ENCODE measurements around the gene SYCE1L.
A peak's percentile ranks its signal among the peaks of the same experiment; 100 is the strongest.
"Not testable (repeated sequence)": the region's sequence is repeated elsewhere in the genome, so short reads cannot be mapped to it uniquely, and the experiment has no call there.

Gene SYCE1L

DNA sequence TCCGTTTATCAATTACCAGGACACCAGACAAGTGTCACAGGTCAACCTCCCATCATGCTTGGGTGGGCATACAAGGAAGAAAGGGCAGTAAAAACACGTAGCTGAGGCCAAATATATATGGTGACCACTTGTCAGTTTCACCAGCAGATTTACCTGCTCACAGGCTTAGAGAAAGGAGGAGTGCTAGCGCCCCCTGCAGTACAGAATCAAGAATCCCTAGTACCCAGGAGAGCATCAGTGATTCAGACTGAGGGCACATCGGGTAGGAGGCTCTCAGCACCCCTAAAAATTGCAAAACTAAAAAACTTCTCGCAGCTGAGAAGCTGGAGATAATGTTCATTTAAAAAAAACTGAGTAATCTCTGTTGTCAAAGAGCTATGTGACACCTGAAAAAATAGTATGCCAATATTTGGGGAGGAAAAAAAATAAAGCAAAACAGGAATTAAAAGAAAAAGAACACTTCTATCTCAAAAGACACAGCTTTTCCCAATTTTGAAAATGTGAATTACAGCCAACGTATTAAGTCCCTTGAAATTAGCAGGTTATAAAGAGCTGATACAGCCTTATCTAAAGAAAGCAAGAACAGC lies 29.5 kb upstream of the SYCE1L start:
- TF ChIP-seq, protein P1, sequence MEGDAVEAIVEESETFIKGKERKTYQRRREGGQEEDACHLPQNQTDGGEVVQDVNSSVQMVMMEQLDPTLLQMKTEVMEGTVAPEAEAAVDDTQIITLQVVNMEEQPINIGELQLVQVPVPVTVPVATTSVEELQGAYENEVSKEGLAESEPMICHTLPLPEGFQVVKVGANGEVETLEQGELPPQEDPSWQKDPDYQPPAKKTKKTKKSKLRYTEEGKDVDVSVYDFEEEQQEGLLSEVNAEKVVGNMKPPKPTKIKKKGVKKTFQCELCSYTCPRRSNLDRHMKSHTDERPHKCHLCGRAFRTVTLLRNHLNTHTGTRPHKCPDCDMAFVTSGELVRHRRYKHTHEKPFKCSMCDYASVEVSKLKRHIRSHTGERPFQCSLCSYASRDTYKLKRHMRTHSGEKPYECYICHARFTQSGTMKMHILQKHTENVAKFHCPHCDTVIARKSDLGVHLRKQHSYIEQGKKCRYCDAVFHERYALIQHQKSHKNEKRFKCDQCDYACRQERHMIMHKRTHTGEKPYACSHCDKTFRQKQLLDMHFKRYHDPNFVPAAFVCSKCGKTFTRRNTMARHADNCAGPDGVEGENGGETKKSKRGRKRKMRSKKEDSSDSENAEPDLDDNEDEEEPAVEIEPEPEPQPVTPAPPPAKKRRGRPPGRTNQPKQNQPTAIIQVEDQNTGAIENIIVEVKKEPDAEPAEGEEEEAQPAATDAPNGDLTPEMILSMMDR (IDR thresholded peaks at IDR 0.05; ENCODE audit: insufficient read depth, missing control alignments) = peak; percentile 63
- no peak for DNase-seq (ENCODE audit: insufficient read length, low spot score)
- no peak for FAIRE-seq

DNA sequence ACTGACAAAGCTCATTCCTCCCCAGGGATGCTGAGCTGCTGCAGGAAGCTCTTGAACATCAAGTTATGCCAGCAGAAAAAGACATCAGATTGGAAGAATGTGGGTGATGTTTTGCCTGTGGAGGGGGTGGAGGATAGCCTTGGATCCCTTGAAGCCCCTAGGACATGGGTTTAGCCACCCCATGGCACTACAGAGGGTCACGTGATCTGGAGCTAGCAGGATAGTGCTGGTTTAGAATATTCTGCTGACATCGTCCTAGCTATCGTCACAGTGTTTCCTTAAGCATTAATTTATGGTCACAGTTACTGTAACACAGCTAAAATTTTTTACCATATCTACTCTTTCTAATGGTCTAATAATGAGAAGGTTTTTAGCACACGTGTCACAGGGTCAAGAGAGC lies 28.4 kb upstream of the SYCE1L start:
- DNase-seq (ENCODE audit: insufficient read length, low spot score) = no peak
- no peak for FAIRE-seq
- TF ChIP-seq, protein P1 (IDR thresholded peaks at IDR 0.05; ENCODE audit: insufficient read depth, missing control alignments) = no peak

DNA sequence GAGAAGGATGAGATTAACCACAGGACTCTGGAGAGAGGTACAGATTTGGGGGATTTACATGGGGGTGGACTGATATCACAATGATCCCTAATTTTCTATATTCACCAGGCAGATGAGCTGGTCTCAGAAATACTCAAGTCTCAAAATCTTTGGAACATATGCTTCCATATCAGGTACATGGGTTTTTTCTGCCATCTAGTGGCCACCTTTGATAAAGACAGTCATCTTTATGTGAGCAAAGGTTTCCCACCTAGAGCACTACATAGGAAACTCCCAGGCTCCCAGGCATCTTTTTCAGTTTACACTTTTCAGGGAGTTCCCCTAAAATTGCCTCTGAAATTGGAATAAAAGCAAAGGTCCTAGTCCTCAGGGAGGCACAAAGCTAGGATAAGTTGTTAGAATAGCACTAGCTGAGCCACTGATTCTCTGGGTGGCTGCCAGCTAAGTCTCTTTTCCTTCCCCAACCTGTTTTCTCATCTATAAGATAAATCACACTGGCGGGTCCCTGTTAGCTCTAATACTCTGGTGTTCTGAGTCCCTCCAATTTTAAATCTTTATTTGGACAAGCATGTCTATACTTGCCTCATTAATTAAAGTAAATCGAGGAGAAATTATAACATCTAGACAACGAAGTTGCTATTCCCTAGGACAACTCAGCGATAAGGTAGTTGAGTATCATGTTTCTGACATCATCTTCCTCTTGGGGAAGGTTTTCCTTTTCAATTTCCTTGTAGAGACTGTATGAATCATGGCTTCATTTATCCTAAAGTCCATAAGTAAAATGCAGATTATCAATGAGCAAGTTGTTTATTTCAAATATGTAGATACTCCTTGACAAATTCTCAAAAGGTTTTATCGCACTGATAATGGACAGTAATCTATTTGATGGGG lies 27.2 kb upstream of the SYCE1L start:
- FAIRE-seq = no peak
- no peak for DNase-seq (ENCODE audit: insufficient read length, low spot score)

DNA sequence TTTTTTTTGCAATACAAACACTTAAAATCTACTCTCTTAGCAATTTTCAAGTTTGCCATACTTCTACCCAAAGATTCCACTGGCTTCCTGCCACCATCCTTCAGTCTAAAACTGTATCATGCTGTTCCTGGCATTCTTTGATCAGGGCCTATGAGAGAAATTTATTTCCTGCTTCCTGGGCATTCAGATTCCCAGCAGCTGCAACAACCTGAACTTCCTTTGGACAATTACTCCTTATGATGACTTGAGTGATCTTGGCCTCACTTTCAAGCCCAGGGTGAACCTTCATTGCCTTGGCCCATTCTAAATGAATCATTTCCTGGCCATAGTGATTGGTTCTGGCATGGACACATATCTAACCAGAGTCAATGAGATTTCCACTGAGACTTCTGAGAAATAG lies 26.3 kb upstream of the SYCE1L start:
- no peak for DNase-seq (ENCODE audit: insufficient read length, low spot score)
- FAIRE-seq = no peak
- TF ChIP-seq, protein P1 (IDR thresholded peaks at IDR 0.05; ENCODE audit: insufficient read depth, missing control alignments) = no peak

More for the DNA sequence above, 27.2 kb upstream of the SYCE1L start:
- TF ChIP-seq, protein P1 (IDR thresholded peaks at IDR 0.05; ENCODE audit: insufficient read depth, missing control alignments) = peak; percentile 76

DNA sequence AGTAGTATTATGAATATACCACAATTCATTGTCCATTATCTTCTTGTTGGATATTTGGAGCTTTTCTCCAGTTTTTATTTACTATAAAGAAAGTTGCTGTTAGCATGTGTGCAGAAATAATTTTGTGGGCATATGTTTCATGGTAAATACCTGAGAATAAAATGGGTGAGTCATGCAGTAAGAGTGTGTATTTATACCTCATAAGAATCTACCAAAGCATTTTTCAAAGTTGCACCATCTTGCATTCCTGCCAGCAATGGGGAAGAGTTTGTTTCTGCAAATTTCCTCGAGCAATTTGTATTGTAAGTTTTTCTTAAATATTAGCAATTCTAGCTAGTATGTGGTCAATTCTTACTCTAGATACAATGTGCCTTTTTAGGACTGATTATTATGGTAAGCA lies 16.1 kb upstream of the SYCE1L start:
- no peak for DNase-seq (ENCODE audit: insufficient read length, low spot score)
- TF ChIP-seq, protein P1 (IDR thresholded peaks at IDR 0.05; ENCODE audit: insufficient read depth, missing control alignments) = no peak
- no peak for FAIRE-seq

DNA sequence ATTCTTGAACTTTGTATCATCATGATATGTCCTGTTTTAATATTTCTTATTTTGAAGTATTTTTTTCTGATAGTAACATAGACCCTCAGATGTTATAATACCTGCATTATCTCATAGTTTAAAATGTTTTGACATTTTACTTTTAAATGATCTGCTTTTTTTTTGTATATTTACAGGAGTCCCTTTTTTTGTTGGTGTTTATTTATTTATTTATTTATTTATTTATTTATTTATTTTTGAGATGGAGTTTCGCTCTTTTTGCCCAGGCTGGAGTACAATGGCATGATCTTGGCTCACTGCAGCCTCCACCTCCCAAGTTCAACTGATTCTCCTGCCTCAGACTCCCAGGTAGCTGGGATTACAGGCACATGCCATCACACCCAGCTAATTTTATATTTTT lies 12.9 kb upstream of the SYCE1L start:
- not testable (repeated sequence) for FAIRE-seq; DNase-seq (ENCODE audit: insufficient read length, low spot score)

DNA sequence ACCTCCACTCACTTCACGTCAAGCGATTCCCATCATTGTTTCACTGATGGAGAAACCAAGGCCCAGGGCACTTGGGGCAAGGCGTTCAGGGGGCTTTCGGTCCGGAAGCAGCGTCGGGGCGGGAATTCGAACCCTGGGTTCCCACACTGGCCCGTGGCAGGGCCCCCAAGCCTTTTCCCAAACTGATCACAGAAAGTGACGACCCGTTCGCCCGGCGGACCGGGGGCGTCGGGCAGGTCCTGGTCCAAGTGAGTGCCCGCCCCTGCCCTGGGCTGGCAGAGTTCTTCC lies 9.1 kb upstream of the SYCE1L start:
- no peak for DNase-seq (ENCODE audit: insufficient read length, low spot score)
- TF ChIP-seq, protein P1 (IDR thresholded peaks at IDR 0.05; ENCODE audit: insufficient read depth, missing control alignments) = no peak
- no peak for FAIRE-seq
